Smooth muscle cell (in vitro differentiated cells): Measurements from ENCODE around the gene PRTFDC1. TPM values are rescaled to one million over a fixed set of nuclear protein-coding genes. Genes with fewer than 3 reads are reported as not detected.

ENCODE experiments used
- DNase-seq: peaks from one replicate; lab custom pipeline; 2025; ENCODE audit not compliant: unreplicated experiment; lab: John Stamatoyannopoulos, UW
- H2AFZ ChIP-seq: fragments of 200-600 bp; sonication (generic); 2 replicates; pipeline ENCODE4 v1.6.0; 2016; ENCODE audit warnings: antibody characterized with exemption, low read depth, mild to moderate bottlenecking
- H3F3A ChIP-seq: fragments of 200-600 bp; sonication (generic); 2 replicates; pipeline ENCODE4 v1.6.0; 2017; ENCODE audit warnings: antibody characterized with exemption, low read depth
- H3K27ac ChIP-seq: fragments of 200-600 bp; sonication (generic); 2 replicates; pipeline ENCODE4 v1.5.1; 2016; ENCODE audit warnings: low read depth, mild to moderate bottlenecking
- H3K27me3 ChIP-seq: fragments of 200-600 bp; sonication (generic); 2 replicates; pipeline ENCODE4 v1.6.1; 2016; ENCODE audit warnings: low read depth, mild to moderate bottlenecking
- H3K36me3 ChIP-seq: fragments of 200-600 bp; sonication (generic); 2 replicates; pipeline ENCODE4 v1.5.1; 2016; ENCODE audit warnings: low read depth
- H3K4me1 ChIP-seq: fragments of 200-600 bp; sonication (generic); 2 replicates; pipeline ENCODE4 v1.5.1; 2016; ENCODE audit warnings: low read depth
- H3K4me2 ChIP-seq: fragments of 200-600 bp; sonication (generic); 2 replicates; pipeline ENCODE4 v1.6.0; 2016; ENCODE audit warnings: mild to moderate bottlenecking
- H3K4me3 ChIP-seq: fragments of 200-600 bp; sonication (generic); 2 replicates; pipeline ENCODE4 v1.5.1; 2016; ENCODE audit warnings: mild to moderate bottlenecking
- H3K79me2 ChIP-seq: fragments of 200-600 bp; sonication (generic); 2 replicates; pipeline ENCODE4 v1.6.0; 2016; ENCODE audit warnings: low read depth, mild to moderate bottlenecking
- H3K9ac ChIP-seq: fragments of 200-600 bp; sonication (generic); 2 replicates; pipeline ENCODE4 v1.6.0; 2016; ENCODE audit warnings: low read depth
- H3K9me3 ChIP-seq: fragments of 200-600 bp; sonication (generic); replicated peaks from 2 replicates; pipeline ENCODE4 v1.5.1; 2016; ENCODE audit warnings: low read depth
- H4K20me1 ChIP-seq: fragments of 200-600 bp; sonication (generic); 2 replicates; pipeline ENCODE4 v1.6.0; 2016; ENCODE audit warnings: low read depth
- WGBS: methylation state at CpG from one replicate; pipeline ENCODE4 v1.1.7; 2016; ENCODE audit warnings: low lambda C conversion rate; 5-methylcytosine and 5-hydroxymethylcytosine counted together
- polyA plus RNA-seq: library from polyadenylated mRNA; unstranded; fragments of >200 nt; fragmentation: Nextera tagmentation; extraction: Ambion mirVana; gene quantifications from 2 replicates; pipeline ENCODE4 v1.2.1, GENCODE V29; 2016
- total RNA-seq: library from RNA; depleted of rRNA; stranded (reverse); fragments of >200 nt; gene quantifications from 2 replicates; pipeline ENCODE4 v1.2.3, GENCODE V29; 2014
- TF ChIP-seq, protein P1 (sequence below): fragments of 200-600 bp; sonication (generic); IDR thresholded peaks from 2 replicates; pipeline ENCODE4 v1.5.1; 2017; ENCODE audit warnings: borderline replicate concordance, mild to moderate bottlenecking, antibody characterized with exemption; ENCODE audit not compliant: insufficient read depth, poor library complexity, severe bottlenecking

Gene PRTFDC1
- total and polyA plus RNA-seq, 2 experiments from 2014 or later, result 10.2 to 11.9 TPM

DNA sequence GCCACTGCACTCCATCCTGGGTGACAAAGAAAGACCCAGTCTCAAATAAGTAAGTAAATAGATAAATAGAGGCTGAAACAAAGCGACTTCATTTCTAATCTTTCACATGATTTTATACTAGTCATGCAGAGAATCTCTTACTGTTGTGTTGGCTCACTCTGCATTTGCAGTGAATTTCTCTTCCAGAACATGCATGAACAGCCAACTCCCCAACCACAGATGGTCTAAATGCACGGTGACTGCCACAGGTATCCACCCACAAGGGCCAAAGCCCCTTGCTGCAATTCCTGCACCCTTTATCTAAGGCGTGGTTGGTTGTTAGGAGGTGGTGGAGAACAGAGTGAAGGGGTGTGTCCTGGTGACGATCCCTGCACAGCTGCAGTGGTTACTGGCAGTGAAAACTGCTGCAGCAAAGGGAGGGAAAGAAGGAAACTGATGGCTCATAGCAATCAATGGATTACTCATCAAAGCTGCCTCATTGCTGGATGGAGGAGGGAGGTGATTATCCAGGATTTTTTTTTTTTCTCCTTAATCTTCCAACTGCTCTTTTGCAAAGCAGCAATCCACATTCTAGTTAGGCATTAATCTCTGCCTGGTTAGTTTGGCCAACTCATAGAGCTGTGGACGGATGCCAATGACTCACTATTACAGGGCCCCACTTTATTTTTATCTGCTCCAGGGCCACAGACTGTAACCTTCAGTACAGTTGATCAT is 50.6 kb downstream of the PRTFDC1 start:
- no peak for DNase-seq
- TF ChIP-seq, protein P1, sequence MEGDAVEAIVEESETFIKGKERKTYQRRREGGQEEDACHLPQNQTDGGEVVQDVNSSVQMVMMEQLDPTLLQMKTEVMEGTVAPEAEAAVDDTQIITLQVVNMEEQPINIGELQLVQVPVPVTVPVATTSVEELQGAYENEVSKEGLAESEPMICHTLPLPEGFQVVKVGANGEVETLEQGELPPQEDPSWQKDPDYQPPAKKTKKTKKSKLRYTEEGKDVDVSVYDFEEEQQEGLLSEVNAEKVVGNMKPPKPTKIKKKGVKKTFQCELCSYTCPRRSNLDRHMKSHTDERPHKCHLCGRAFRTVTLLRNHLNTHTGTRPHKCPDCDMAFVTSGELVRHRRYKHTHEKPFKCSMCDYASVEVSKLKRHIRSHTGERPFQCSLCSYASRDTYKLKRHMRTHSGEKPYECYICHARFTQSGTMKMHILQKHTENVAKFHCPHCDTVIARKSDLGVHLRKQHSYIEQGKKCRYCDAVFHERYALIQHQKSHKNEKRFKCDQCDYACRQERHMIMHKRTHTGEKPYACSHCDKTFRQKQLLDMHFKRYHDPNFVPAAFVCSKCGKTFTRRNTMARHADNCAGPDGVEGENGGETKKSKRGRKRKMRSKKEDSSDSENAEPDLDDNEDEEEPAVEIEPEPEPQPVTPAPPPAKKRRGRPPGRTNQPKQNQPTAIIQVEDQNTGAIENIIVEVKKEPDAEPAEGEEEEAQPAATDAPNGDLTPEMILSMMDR, result no peak
- Histone ChIP-seq H2AFZ (no peak overlapping the region), H3K36me3 (no peaks in the 10 kb centered on the region), H3K4me2 (peak overlapping the region; percentile 75), H3K4me3 (no peak overlapping the region), H3F3A (no peaks in the 10 kb centered on the region), H3K27me3 (no peaks in the 10 kb centered on the region), H3K79me2 (no peaks in the 10 kb centered on the region), H3K4me1 (peaks cover 9% of the 10 kb centered on the region), H4K20me1 (no peaks in the 10 kb centered on the region), H3K9me3 (no peaks in the 10 kb centered on the region), H3K9ac (no peak overlapping the region), H3K27ac (peak overlapping the region; percentile 56)
- 28% methylated on average over 5 of the region's 5 CpGs for WGBS

DNA sequence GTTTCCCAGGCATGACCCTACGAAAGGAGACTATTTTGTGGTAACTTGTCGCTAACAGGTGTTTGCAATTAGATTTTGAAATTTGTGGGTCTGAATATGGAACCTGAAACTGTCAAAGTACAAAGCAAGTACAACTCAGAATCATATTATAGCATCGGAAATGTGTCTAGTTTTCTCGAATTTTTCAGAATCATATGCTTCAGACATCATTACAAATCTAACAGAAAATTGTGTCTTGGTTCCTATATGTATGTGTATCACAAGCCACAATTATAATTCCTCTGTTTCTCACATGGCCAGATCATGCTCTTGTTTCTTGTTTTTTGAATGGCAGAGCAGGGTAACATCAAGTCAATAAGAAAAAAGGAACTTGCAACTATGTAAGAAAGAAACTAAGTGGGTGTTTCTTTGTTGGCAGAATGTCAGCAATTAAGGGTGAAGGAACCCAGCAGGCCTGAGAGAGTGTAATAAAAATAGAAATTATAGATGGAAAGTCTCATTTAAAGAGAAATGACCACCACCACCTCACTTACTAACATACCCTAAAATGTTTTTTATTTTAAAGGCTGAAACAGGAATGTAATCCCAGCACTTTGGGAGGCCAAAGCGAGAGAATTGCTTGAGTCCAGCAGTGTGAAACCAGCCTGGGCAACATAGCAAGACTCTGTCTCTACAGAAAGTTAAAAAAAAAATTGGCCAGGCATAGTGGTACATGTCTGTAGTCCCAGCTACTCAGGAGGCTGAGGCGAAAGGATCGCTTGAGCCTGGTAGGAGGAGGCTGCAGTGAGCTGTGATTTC is 51.3 kb downstream of the PRTFDC1 start:
- no peaks in the 10 kb centered on the region for H3K79me2 ChIP-seq
- DNase-seq, result no peak
- no peaks in the 10 kb centered on the region for H3K27me3 ChIP-seq
- H3K9me3 ChIP-seq, result no peaks in the 10 kb centered on the region
- peaks cover 9% of the 10 kb centered on the region for H3K4me1 ChIP-seq
- H2AFZ ChIP-seq, result no peak overlapping the region
- peak overlapping the region; percentile 75 for H3K4me2 ChIP-seq
- no peaks in the 10 kb centered on the region for H3K36me3 ChIP-seq
- no peaks in the 10 kb centered on the region for H4K20me1 ChIP-seq
- H3K4me3 ChIP-seq, result no peak overlapping the region
- H3K27ac ChIP-seq, result peak overlapping the region; percentile 49
- WGBS, result 92% methylated on average over 7 of the region's 7 CpGs
- no peak overlapping the region for H3K9ac ChIP-seq
- no peaks in the 10 kb centered on the region for H3F3A ChIP-seq
- TF ChIP-seq, protein P1, result no peak

DNA sequence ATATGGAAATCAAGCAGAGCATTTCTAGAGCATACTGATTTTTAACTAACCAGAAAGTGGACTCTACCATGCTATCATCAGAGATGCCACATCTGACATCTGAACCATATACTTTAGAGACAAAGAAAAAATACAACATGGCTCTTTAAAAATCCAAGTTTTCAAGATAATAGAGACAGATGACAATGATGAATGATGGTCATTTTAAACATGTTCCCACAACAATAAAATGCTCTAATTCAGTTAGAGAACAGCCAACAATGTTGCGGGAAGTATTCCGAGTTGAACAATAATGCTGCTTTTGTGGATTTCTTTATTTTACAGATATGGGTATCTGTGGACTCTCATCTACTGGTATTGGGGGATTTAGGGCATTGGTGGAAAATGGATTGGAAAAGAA is 52.8 kb downstream of the PRTFDC1 start:
- Histone ChIP-seq H3K36me3 (no peaks in the 10 kb centered on the region), H3K9ac (no peak overlapping the region), H3K27ac (no peak overlapping the region), H3K9me3 (no peaks in the 10 kb centered on the region), H2AFZ (no peak overlapping the region), H3K4me3 (no peak overlapping the region), H3K4me1 (peaks cover 9% of the 10 kb centered on the region), H3K27me3 (no peaks in the 10 kb centered on the region), H3K4me2 (no peak overlapping the region), H3K79me2 (no peaks in the 10 kb centered on the region), H4K20me1 (no peaks in the 10 kb centered on the region), H3F3A (no peaks in the 10 kb centered on the region)
- WGBS, result 98% methylated on average over 2 of the region's 2 CpGs
- no peak for DNase-seq
- TF ChIP-seq, protein P1, result no peak
